Skin of body (tissue), 2 donors: Measurements from ENCODE around the gene RTTN. TPM values are rescaled to one million over a fixed set of nuclear protein-coding genes. Genes with fewer than 3 reads are reported as not detected.
"Not testable (repeated sequence)": the region's sequence is repeated elsewhere in the genome, so short reads cannot be mapped to it uniquely, and the experiment has no call there.

Source experiments
- DNase-seq: peaks from one replicate; lab custom pipeline; 2025; lab: John Stamatoyannopoulos, UW
- total RNA-seq: library from RNA; depleted of rRNA; stranded (reverse); fragments of >200 nt; gene quantifications from one replicate; pipeline ENCODE4 v1.2.3, GENCODE V29; 2014

The RTTN gene
- total RNA-seq, 1 donor from 2014 or later, result 27.1 TPM

GRCh38 chr18:69978732-69979715 lies 226.5 kb downstream of the RTTN start:
- DNase-seq, result no peak

- DNase-seq, result not testable (repeated sequence)
Observed at GRCh38 chr18:69975294-69975693, 230.2 kb downstream of the RTTN start.

GRCh38 chr18:69974365-69974764 lies 231.1 kb downstream of the RTTN start:
- no peak for DNase-seq

- no peak for DNase-seq
Observed at GRCh38 chr18:69969491-69969890, 236.0 kb downstream of the RTTN start.

- no peak for DNase-seq
Observed at GRCh38 chr18:69968039-69968438, 237.4 kb downstream of the RTTN start.

GRCh38 chr18:69963196-69963595 lies 242.3 kb downstream of the RTTN start:
- no peak for DNase-seq

- no peak for DNase-seq
Observed at GRCh38 chr18:69961718-69962117, 243.8 kb downstream of the RTTN start.

GRCh38 chr18:69958422-69958821 lies 247.1 kb downstream of the RTTN start:
- no peak for DNase-seq

GRCh38 chr18:69957747-69958146 lies 247.7 kb downstream of the RTTN start:
- no peak for DNase-seq

- DNase-seq, result no peak
Observed at GRCh38 chr18:69956665-69957620, 248.5 kb downstream of the RTTN start.

GRCh38 chr18:69956057-69956456 lies 249.4 kb downstream of the RTTN start:
- no peak for DNase-seq

- DNase-seq, result no peak
Observed at GRCh38 chr18:69954719-69955480, 250.6 kb downstream of the RTTN start.

GRCh38 chr18:69953191-69953590 lies 252.3 kb downstream of the RTTN start:
- no peak for DNase-seq

Other genes starting within 250 kb of the RTTN start
- gene SOCS6, start 83.4 kb upstream of the RTTN start, total RNA-seq, result 18.7 TPM